HS-5 (cell line): ENCODE data around the gene PATL2.
"Not testable (repeated sequence)": the region's sequence is repeated elsewhere in the genome, so short reads cannot be mapped to it uniquely, and the experiment has no call there.

ENCODE experiments used
- DNase-seq: peaks from one replicate; pipeline ENCODE4 v3.0.0-alpha.2; 2012; ENCODE audit warnings: low read depth

Gene PATL2

DNA sequence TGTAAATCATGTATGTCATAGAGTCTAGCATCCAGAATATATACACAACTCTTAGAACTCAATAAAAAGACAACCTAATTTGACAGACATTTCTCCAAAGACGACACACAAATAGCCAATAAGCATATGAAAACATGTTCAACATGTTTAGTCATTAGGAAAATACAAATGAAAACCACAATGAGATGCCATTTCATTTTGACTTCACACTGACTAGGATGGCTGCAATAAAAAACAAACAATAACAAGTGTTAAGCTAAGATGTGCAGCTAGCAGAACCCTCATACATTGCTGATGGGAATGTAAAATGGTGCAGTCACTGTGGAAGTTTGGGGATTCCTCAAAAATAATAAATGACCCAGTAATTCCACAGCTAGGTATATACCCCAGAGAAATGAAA lies 64.1 kb downstream of the PATL2 start:
- DNase-seq: no peak

GRCh38 chr15:44646460-44646859 lies 64.7 kb downstream of the PATL2 start:
- DNase-seq: no peak

DNA sequence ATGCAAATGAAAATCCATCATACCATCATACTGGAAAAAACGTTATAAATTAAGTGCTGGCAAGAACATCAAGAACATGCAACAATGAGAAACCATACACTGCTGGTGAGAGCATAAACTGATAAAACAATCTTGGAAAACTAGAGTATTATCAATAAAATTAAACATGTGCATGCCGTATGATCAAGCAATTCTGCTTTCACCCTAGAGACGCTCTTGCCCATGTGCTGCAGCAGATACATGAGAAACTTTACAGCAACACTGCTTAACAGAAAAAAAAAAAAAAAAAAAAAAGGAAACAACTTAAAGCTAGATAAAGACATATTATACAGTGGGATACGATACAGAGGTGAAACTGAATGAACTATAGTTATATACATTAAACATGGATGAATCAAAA lies 69.5 kb downstream of the PATL2 start:
- DNase-seq: no peak

- DNase-seq: no peak
These were observed 74.1 kb downstream of the PATL2 start for GRCh38 chr15:44636976-44637375.

GRCh38 chr15:44633603-44634002 lies 77.5 kb downstream of the PATL2 start:
- peak; percentile 19 for DNase-seq

GRCh38 chr15:44625286-44625685 lies 85.8 kb downstream of the PATL2 start:
- DNase-seq: not testable (repeated sequence)

GRCh38 chr15:44623178-44623577 lies 87.9 kb downstream of the PATL2 start:
- DNase-seq: no peak

- no peak for DNase-seq
These were observed 91.0 kb downstream of the PATL2 start for GRCh38 chr15:44620081-44620480.

GRCh38 chr15:44616974-44617373 lies 94.1 kb downstream of the PATL2 start:
- no peak for DNase-seq
